Heart right ventricle (tissue), 16 donors: Measurements from ENCODE around the gene DPP10. TPM values are rescaled to one million over a fixed set of nuclear protein-coding genes. Genes with fewer than 3 reads are reported as not detected.

ENCODE experiments used
- ATAC-seq, 8 donors: fragments of 200-7000 bp; cut with Tn5 transposase; one replicate each; pipeline ENCODE4 v1.9.1; 2020; ENCODE audit warnings: mild to moderate bottlenecking in 8 of 8, moderate library complexity in 8 of 8, moderate number of reproducible peaks in 1 of 8
- DNase-seq, 2 donors: peaks; one replicate each; pipeline ENCODE4 v3.0.0-alpha.2; 2020
- H3K27ac ChIP-seq, 10 donors: fragments of 200-600 bp; sonication (generic) in 2 of 10; one replicate each; pipeline versions ENCODE4 v1.5.0 to v1.8.0; 2020 to 2022; ENCODE audit warnings: mild to moderate bottlenecking in 3 of 10
- H3K27me3 ChIP-seq, 7 donors: fragments of 200-600 bp; one replicate each; pipeline ENCODE4 v1.8.0; 2021 to 2022; ENCODE audit warnings: mild to moderate bottlenecking in 2 of 7
- H3K36me3 ChIP-seq, 9 donors: fragments of 200-600 bp; sonication (generic) in 1 of 9; one replicate each; pipeline versions ENCODE4 v1.5.0 to v1.8.0; 2020 to 2022; ENCODE audit warnings: mild to moderate bottlenecking in 2 of 9
- H3K4me1 ChIP-seq, 9 donors: fragments of 200-600 bp; sonication (generic) in 1 of 9; one replicate each; pipeline versions ENCODE4 v1.5.0 to v1.8.0; 2020 to 2022; ENCODE audit warnings: mild to moderate bottlenecking in 4 of 9
- H3K4me3 ChIP-seq, 10 donors: fragments of 200-600 bp; sonication (generic) in 2 of 10; one replicate each; pipeline versions ENCODE4 v1.5.0 to v1.8.0; 2020 to 2022; ENCODE audit warnings: mild to moderate bottlenecking in 7 of 10, moderate library complexity in 2 of 10
- H3K9me3 ChIP-seq, 11 donors: fragments of 200-600 bp in 10 of 11; sonication (generic) in 2 of 11; one replicate each; pipeline versions ENCODE4 v1.5.0 to v1.8.0; 2013 to 2022; ENCODE audit warnings: mild to moderate bottlenecking in 2 of 11, control low read depth in 1 of 11, moderate library complexity in 1 of 11
- CTCF ChIP-seq, 9 donors: fragments of 200-600 bp; sonication (generic) in 2 of 9; IDR thresholded peaks; one replicate each; pipeline versions ENCODE4 v1.5.0 to v1.8.0; 2021 to 2022; ENCODE audit warnings: antibody characterized with exemption in 9 of 9, mild to moderate bottlenecking in 5 of 9, moderate library complexity in 1 of 9
- WGBS, 2 donors: extraction: QIAGEN DNeasy Blood & Tissue Kit; methylation state at CpG; one replicate each; pipeline ENCODE4 v1.1.7; 2013; ENCODE audit warnings: inconsistent platforms in 1 of 2; 5-methylcytosine and 5-hydroxymethylcytosine counted together
- intact Hi-C, 10 donors: fragments of 100-400 bp; cut with DNase I; formaldehyde crosslinking; loops; one replicate each; pipeline versions ENCODE4 v1.11.1 to v1.14.2; 2022
- polyA plus RNA-seq, 2 donors: library from polyadenylated mRNA; stranded (reverse); fragments of 200-250 nt; gene quantifications; one replicate each; pipeline ENCODE4 v1.2.3, GENCODE V29; 2013
- total RNA-seq, 10 donors: library from RNA; stranded (reverse); fragmentation: NEBNext Ultra II Directional in 3 of 10; extraction: Animal tissue kit (Norgen Biotek cat#: 25700) in 3 of 10; gene quantifications; one replicate each; pipeline versions ENCODE4 v1.2.1 to v1.2.4, GENCODE V29; 2021 to 2023
- donor health status: Arrhythmogenic right ventricular cardiomyopathy.
- donor health status: ischemic (EF 13 %, LVEDD 7.1; RV severe dilation, severe dysfunction).
- donor health status: healthy with polysubstance abuse.
- donor health status: DM: no; HTN: yes; CAD: no.
- donor health status: DM: no; HTN: no; CAD: no.
- donor health status: ischemic (EF 25% LVEDD 6.9; RV normal size, moderate dysfunction).
- donor health status: ischemic (EF 25% LVEDD 5.7; RV mildly dilated, moderate dysfunction).
- donor health status: healthy.
- donor health status: DM: yes; HTN: yes; CAD: no.
- donor health status: Ischemic cardiomyopathy.
- donor health status: ischemic (EF 35%, LVEDD 5.7; RV mildly dilated, moderate dysfunction).
- donor health status: nonischemic (EF 11% LVEDD 7.7; RV severe dilation, severe dysfunction).
- donor health status: DM: yes; HTN: yes; CAD: no.
- donor health status: PGD.
- donor health status: ischemic (EF 29% LVEDD 5.4; RV normal size, mild dysfunction).
- donor health status: nonischemic (EF 23%, LVEDD 6.1; RV moderate dilation, normal function).

The DPP10 gene
- total and polyA plus RNA-seq, 12 donors, result 0.15 to 0.49 (median 0.38) TPM; not detected in 9

DNA sequence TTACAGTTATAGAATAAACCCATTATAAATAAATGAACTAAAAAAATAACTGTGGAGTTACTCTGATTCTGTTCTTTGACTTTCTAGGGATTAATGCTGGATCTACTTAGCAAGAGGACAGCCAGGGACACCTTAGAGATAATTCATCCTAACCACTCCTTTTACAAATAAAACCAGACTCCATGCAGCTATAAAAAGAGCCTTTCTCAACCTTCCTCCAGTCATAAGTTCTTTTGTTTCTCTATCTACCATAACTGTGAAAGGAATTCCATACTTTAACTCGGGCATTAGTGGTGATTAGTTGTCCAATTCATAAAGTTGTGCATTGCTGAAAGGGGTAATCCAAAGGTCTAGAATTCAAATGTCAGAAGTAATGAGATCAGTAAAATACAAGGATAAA, 682.4 kb downstream of the DPP10 start:
- DNase-seq (no peak), ATAC-seq (no peak)
- 36 to 44% methylated on average over 1 of the region's 1 CpG for WGBS, 2 donors
- H3K9me3 ChIP-seq, result peaks cover 0 to 5% (median 0%) of the 10 kb centered on the region in 11 donors
- TF ChIP-seq CTCF (IDR thresholded peaks at IDR 0.05), result no peak
- intact Hi-C loops, result no loop called here
- H3K4me3 ChIP-seq, result no peak overlapping the region
- peaks cover 0 to 4% (median 0%) of the 10 kb centered on the region in 7 donors for H3K27me3 ChIP-seq
- no peak overlapping the region for H3K27ac ChIP-seq
- H3K36me3 ChIP-seq, result no peaks in the 10 kb centered on the region
- H3K4me1 ChIP-seq, result no peaks in the 10 kb centered on the region

- intact Hi-C loops, result no loop called here
- DNase-seq (no peak), ATAC-seq (no peak)
- Histone ChIP-seq H3K4me3 (no peak overlapping the region), H3K9me3 (peaks cover 0 to 5% (median 0%) of the 10 kb centered on the region in 11 donors), H3K36me3 (no peaks in the 10 kb centered on the region), H3K27me3 (no peaks in the 10 kb centered on the region), H3K4me1 (no peaks in the 10 kb centered on the region), H3K27ac (no peak overlapping the region)
- TF ChIP-seq CTCF (IDR thresholded peaks at IDR 0.05), result no peak
- WGBS, 2 donors, result 53 to 66% methylated on average over 3 of the region's 3 CpGs
Measured at GRCh38 chr2:115129536-115129935, 687.1 kb downstream of the DPP10 start.

GRCh38 chr2:115160531-115161080, 718.2 kb downstream of the DPP10 start:
- DNase-seq (no peak), ATAC-seq (no peak)
- Histone ChIP-seq H3K4me1 (peaks cover 0 to 4% (median 0%) of the 10 kb centered on the region in 9 donors), H3K36me3 (no peaks in the 10 kb centered on the region), H3K27ac (no peak overlapping the region), H3K4me3 (peak overlapping the region in 1 of 10 donors; percentile 35), H3K27me3 (peaks cover 11 to 83% (median 53%) of the 10 kb centered on the region in 7 donors), H3K9me3 (no peaks in the 10 kb centered on the region)
- intact Hi-C loops, result no loop called here
- WGBS, 2 donors, result 40 to 42% methylated on average over 12 of the region's 12 CpGs
- TF ChIP-seq CTCF (IDR thresholded peaks at IDR 0.05), result no peak

DNA sequence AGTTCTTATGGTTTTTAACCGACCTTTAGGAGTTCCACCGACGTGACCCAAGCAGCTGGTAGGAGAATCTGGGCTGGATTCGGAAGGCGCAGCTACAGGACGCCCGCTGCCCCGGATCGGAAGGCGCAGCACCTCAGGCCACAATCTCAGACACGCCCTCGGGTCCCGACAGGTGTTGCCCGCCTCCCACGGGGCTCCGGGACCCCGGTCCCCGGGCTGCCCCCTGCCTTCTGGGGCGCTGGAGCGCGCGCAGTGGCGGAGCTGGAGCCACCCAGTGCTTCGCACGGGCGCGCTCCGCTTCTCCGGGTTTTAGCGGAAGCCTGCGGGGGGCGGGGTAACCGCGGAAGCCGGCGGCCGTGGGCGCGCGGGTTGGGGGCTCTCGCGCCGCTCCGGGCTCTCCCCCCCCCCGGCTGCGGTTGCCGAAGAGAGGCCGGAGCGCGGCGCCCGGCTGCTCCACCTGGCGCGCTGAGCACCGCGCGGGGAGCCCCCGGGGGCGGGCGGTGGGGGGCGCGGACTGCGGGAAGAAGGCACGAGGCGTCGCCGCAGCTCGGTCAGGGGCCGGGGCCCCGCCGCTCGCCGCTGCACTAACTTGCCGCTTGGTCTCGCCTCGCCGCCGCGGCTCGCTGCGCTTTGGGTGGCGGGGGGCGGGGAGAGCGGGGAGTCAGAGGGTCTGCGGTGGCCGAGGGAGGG, 718.8 kb downstream of the DPP10 start:
- DNase-seq (no peak), ATAC-seq (peak in 1 of 8 donors; percentile 29)
- Histone ChIP-seq H3K9me3 (no peaks in the 10 kb centered on the region), H3K4me1 (peaks cover 0 to 4% (median 0%) of the 10 kb centered on the region in 9 donors), H3K27ac (no peak overlapping the region), H3K36me3 (no peaks in the 10 kb centered on the region), H3K4me3 (peak overlapping the region in 9 of 10 donors; percentile 9 to 39 (median 22)), H3K27me3 (peaks cover 11 to 83% (median 53%) of the 10 kb centered on the region in 7 donors)
- TF ChIP-seq CTCF (IDR thresholded peaks at IDR 0.05), result no peak
- intact Hi-C loops, result no loop called here
- WGBS, 2 donors, result 1 to 2% methylated on average over 41 to 86 of the region's 86 CpGs
